Stimulated activated CD4-positive, alpha-beta T cell treated with anti-CD3 and anti-CD28 coated beads, Interleukin-2, amount 100 ng/mL, for 48 hours (primary cell): ENCODE results near the gene MYO3B.

Experiments used
- DNase-seq, 2 donors: peaks; one replicate each; pipeline ENCODE4 v3.0.0-alpha.2; 2020

Gene MYO3B

DNA sequence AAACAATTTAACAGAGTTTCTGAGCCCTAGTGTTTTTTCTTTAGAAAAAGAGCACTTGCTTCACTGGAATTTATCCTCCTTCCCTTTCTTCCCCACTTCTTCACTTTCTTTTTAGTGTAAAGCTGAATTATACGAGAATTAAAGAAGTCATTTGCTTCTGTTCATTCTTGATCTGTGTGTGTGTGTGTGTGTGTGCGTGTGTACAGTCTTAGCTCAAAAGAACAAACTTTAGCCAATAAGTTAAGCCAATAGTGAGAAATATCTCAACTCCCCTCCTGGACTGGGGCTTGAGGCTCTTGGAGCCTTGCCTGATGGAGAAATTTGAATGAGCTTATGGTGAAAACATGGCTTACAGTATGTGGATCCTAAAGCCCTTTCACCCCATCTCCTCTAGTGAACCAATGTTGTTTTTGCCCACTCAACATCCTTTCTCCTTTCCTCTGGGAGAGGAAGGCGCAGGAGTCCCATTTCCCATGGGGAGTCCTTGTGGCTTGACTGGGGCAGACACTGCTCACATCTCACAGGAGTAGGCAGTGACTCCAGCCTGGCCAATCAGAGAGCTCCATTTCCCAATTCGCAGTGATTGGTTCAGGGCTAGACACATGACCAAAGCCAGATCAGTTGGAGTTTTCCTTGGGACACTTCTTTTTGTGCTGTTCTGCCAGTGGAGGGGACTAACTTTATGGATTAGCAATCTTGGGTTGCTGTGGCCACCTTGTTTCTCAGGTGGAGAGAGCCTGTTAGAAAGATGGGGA, 16.3 kb upstream of the MYO3B start:
- DNase-seq: no peak

DNA sequence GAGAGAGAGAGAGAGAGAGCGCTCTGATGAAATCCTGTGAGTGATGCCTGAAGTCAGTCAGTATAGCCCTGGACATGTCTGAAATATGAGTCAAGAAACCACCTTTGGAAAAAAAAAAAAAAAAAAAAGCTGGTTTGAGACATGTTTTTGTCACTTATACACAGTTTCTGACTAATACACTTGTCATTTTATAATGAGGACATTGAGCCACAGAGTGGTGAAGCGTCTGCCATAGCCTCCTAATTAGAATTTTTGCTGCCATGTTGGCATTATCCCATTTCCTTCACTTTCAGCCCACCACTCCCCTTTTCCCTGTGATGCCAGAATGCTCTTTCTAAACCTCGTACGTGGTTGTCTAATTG, 15.7 kb upstream of the MYO3B start:
- DNase-seq: no peak

DNA sequence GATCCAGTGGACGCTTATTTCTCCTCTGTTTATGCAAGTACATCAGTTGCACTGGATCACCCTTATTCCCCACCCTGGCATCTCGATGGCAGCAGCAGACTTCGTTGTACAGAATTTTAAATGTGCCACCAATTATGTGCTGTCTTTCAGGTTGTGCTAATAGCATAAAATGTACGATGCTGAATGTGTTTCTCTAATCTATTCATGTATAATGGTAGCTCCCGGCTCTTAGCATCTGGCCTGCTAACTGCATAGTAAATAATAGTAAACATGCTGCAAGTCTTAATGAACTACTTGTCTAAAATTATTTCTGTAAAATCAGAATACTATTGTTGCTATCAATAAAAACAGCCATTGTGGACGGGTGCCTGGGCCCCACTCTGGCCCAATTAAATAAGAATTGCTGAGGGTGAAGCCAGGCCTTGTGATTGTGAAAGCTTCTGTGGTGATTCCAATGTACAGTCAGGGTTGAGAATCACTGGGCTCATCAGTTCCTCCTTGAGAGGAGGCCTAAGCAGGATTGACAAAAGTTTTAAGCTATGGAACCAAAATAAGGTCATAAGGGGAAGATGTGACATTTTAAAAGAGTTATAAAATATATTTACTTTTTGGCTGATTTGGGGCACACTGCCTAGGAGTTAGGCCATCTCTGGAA, 14.4 kb upstream of the MYO3B start:
- no peak for DNase-seq

DNA sequence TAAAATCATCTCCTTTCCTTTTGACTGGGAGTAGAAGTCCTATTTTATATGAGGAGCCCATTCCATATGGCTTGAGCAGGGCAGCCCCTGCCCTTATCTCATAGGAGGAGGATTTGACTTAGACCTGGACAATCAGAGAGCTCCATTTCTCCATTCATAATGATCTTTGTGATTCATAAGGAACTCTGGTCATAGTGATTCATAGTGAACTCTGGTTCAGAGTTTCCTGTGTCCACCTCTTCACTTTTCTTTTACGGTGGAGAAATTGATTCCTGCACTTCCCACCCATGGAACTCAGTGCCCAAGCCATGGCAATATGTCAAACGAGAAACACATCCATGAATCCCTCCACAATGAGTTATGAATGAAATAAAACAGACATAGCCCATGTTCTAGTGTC, 12.8 kb upstream of the MYO3B start:
- no peak for DNase-seq

DNA sequence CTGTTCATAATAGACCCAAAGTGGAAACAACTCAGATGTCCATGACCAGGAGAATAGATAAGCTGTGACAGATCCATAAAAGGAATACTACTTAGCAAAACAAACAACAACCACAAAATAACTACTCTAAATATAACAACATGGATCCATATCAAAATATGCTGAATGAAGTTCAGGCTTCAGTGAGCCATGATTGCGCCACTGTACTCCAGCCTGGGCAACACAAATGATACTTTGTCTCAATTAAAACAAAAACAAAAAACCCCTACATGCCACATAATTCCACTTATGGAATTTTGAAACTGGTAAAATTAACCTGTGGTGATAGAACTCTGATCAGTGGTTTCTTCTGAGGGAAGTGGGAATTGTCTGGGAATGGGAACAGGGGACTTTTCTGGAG, 11.2 kb upstream of the MYO3B start:
- DNase-seq: no peak

DNA sequence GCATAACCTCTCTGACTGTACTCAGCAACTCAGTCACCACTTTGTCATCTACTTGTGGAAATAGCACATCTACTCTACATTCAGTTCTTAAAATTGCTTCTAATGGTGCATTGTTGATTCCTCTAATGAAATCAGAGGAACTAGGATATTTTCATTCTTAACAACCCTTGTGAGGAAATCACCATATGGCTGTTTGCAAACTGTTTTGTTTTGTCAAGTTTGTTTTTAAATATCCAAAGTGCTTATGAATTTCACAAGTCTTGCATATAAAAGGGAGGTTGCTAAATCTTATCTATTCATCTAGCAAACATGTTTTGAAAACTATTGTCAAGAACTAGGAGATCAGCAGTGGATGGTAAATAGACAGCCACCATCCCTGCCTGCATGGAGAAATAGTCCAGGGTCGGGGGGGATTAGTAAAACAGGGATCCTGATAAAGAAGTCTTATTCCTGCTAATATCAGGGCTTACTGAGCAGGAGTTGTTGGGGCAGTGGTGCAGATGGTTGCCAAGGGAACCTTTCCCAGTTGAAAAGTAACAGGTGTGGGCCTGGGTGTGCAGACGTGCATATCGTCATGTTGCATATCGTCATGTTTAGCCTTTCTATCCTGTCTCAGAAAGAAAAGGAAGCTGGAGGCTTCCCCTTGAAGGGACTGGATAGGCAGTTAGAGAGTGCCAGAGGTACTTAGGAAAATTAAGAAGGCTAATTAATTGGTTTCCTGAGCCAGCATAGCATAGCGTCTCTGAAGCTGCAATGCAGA, 7.5 kb upstream of the MYO3B start:
- DNase-seq: no peak

DNA sequence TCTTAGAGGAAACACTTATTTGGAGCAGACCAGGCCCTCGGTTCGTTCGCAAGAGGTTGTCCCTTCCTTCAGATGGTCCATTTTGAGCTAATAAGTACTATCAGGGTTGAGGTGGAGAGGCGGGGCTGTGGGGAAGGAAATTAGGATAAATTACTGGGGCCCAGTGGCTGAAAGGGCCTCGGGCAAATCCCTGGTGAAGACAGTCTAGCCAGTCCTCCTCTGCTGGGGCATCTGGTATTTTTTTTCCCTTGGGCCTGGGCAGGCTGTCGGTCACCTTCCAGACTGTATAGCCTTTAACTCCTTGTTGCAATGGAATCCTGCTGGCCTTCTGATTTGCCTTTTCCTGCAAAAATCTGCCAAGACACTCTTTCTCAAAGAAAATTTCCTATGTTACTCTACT, 1.7 kb upstream of the MYO3B start:
- no peak for DNase-seq

DNA sequence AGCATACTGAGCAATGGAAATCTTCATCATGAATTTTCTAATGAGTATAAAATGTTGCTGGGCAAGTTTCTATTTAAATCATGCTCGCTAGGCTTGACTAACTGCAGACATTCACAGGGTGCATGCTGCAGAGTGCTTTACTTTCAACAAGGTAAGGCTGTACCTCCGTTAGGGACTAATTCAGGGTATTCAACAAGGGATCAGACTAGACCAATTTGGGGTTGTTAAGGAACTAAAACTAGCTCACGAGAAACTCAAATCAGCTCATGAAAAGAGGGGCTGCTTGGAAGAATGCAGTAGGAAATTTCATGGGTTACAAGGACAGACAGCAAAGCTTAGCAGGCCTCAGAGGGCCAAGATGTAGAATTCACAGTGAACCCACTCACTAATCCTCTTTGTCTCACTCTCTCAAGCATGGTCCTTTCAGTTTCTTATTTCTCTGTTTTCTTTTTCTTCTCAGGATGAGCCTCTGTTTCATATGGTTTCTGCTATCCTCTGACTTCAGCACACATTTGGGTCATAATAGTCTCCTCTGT, 2.2 kb downstream of the MYO3B start:
- no peak for DNase-seq

DNA sequence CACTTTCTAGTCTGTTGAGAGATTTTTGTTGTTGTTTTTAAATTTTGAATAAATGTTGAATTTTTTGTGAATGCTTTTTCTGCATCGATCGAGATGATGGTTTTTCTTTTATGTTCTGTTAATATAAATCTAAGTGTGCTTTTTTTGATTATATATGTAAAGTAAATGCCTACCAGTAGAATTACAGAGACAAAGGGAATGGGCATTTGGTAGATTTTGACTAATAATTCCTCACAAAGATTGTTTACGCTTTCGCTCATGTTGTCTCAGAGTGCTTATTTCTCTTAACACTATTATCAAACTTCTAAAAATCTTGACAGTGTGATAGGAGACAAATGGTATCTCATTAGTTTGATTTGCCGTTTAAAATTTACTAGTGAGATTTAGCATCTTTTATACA, 3.7 kb downstream of the MYO3B start:
- DNase-seq: no peak

DNA sequence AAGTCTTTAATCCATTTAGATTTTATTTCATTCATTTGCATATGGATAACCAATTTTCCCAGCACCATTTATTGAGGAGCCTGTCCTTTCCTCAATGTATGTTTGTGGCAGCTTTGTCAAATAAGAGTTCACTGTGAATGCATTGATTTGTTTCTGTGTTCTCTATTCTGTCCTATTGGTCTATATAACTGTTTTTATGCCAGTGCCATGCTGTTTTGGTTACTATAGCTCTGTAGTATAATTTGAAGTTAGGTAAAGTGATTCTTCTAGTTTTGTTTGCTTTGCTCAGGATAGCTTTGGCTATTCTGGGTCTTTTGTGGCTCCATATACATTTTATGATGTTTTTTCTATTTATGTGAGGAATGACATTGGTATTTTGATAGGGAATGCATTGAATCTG, 7.4 kb downstream of the MYO3B start:
- no peak for DNase-seq

DNA sequence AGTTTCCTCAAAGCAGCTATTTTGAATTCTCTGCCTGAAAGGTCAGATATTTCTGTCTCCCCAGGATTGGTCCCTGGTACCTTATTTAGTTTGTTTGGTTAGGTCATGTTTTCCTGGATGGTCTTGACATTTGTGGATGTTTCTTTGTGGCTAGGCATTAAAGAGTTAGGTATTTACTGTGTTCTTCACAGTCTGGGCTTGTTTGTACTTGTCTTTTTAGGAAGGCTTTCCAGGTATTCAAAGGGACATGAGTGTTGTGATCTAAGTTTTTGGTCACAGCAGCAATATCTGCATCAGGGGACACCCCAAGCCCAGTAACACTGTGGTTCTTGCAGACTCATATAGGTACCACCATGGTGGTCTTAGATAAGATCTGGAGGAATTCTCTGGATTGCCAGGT, 11.8 kb downstream of the MYO3B start:
- DNase-seq: no peak

DNA sequence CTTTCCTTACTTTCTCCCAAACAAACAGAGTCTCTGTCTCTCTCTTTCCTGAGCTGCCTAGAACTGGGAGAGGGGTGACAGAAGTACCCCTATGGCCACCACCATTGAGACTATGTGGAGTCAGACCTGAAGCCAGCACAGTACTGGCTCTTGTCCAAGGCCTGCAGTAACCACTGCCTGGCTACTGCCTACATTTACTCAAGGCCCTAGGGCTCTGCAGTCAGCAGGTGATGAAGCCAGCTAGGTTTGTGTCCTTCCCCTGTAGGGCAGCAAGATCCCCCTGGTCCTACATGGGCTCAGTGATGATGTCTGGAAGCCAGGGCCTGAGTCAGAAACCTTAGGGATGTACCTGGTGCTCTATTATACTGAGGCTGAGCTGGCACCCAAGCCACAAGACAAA, 12.2 kb downstream of the MYO3B start:
- DNase-seq: no peak

DNA sequence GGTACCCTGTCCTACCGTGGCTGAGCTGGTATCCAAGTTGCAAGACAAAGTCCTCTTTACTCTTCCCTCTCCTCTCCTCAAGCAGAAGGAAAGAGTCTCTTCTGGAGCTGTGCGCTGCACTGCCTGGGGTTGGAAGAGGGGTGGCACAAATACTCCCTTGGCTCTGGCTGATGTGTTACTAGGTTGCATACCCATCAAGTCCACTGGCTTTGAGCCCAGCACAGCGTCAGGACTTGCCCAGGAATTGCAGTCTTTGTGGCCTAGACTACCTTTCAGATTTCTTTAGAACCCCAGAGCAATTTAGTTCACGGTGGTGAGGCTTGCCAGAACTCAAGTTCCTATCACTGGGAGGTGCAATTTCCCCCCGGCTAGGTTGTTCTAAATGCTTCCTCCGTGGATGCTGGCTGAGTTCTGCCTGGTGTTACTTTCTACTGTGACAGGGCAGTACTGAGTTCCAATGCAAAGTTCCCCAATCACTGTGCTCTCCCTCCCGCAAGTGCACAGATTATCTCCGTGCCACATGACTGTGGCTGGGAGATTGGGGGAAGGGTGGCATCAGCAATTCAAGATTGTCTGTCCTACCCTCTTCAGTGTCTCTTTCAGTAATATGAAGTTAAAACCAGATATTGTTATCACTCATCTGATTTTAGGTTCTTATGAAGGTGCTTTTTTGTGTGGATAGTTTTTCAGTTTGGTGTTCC, 13.4 kb downstream of the MYO3B start:
- DNase-seq: no peak

DNA sequence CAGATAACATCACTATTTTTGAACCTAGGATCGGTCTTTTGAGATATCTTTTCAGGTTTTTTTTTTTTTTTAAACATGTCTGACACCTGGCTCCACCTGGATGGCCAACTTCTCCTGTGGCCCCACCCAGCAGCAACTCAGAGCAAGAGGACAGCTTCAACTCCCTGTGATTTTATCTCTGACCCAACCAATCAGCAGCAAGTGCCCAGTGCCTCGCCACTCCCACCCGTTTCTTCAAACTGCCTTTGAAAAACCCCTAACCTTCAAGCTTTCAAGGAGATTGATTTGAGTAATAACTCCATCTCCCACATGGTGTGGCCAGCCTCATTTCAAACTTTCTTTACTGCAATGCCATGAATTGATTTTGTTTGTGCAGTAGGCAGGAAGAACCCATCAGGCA, 19.0 kb downstream of the MYO3B start:
- no peak for DNase-seq

DNA sequence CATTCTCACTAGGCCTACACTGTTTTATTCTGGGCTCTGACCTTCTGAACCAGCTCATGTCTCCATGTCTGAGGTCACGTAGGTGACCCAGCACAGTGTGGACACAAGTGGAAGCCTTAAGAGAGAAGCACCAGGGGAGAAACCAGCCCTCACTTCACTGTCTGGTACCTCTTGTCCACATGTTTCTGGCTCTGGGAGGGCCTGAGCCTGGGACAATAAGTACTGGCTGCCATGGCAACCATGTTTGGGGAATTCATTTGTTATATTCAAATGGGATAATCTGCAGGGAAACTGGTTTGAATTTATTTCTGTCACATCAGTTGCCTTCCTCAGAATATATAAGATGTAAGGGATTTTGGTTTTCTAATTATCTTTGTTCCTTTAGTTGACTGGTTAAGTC, 23.3 kb downstream of the MYO3B start:
- DNase-seq: no peak

DNA sequence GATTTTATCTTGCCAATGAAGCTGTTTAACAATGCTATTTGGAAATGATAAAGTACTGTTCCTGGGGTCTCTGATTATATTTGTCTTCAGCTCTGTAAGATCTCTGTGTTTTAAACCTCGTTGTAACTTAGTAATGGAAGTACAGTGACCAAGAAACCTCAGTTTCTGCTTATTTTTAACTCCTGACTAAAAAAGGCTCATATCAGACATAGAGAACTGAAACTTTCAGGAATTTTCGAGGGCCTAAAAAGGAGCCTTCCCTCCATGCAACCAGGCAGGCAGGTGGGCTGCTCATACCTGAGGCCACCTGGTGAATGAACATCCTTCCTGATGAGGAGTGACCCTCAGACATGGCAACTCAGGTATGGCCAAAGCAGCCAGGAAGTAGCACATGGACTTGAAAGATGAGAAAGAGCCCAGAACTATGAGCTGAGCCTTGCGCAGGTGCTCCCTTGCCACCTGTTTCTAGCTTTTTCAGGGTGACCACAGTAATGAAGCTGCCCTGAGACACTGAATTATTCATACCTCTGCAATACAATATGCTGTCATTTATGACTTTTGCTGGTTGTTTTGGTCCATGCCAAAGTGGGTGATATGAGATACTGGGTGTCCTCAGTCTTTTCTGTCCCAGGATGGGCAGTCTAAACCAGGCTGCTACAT, 23.9 kb downstream of the MYO3B start:
- DNase-seq: no peak

DNA sequence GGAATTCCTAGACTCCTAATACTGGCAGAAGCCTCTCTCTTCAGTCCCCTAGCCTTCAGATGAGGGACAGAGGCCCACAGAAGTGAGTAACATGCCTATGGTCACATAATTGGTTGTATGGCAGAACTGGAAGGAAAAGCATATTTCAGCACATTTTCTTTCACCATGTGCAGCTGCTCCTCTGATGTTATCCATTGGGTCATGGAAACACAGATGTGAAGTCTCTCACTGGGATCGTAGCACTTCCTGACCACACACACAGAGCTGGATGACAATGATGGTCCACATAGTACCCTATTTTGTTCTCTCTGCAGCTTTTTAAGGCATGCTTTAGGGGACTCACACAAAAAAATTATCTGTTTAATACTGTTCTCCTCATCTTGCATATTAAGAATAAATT, 24.5 kb downstream of the MYO3B start:
- no peak for DNase-seq

DNA sequence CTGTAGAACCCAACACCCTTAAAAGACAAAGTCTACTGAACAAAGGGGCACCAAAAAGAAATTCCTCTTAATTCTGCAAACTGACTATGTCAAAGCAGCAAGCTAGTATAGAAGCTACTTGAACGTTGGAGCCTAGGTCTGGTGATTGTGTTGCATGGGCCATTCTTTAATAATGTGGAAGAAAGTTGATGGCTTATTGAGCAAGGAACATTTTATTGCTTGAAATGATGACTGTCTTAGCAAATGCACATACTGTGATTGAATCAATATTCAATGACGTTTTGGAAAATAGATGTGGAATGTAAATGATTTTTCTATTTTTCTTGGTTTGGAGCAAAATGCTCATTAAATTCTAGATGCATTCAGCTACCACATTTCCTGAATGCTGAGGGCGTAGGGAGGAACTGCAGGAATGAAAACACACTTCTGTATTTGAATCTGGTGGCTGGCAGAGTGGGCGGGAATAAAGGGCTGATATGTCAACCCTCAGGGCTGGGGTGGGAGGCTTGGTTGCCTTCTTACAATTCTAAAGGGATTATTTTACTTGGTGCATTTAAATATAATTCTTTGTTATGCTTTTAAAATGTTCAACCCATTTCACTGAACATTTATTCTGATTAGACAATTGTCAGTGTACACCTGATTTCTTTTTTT, 26.5 kb downstream of the MYO3B start:
- no peak for DNase-seq

DNA sequence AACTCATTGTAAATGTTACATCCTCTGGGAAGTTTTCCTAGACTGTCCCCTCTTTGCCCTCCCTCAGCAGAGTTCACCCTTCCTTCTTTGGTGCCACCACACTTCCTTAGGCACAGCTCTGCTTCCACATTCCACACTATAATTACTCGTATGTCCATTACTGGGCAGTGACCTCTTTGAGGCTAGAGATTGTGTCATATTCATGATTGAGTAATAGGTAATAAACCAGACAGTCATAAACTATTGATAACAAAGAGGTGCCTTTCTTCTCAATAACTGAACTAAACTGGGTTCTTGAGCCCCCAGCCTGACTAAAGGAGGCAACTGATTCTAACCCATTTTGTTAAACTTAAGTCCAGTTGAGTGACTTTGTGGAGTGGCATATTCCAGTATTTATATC, 28.3 kb downstream of the MYO3B start:
- DNase-seq: no peak

DNA sequence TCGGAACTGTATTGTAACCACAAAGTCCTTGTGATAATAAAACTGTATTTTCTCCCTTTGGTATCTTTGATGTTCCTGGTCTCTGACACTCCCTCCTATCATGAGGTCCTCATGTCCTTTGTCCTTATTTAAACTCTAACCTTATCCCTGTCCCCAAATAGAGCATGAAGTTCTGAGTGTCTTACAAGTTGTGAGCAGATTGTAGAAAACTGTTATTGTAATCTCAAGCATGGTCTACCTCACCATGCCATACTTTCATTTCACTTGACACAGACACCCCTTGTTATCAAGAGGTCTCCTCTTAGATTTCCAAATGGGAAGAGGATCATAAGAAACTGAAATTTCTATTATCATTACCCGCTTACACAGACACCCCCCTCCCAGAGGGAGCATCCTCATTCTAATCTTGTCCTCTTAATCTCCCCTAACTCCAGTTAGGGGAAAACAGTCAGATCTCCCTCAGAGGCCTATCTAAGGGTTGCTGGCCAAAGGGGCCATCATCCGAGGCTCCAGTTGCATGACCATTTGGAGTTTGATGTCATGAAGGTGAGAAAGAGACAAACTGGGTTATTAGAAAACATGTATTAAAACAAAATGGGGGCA, 29.0 kb downstream of the MYO3B start:
- no peak for DNase-seq

DNA sequence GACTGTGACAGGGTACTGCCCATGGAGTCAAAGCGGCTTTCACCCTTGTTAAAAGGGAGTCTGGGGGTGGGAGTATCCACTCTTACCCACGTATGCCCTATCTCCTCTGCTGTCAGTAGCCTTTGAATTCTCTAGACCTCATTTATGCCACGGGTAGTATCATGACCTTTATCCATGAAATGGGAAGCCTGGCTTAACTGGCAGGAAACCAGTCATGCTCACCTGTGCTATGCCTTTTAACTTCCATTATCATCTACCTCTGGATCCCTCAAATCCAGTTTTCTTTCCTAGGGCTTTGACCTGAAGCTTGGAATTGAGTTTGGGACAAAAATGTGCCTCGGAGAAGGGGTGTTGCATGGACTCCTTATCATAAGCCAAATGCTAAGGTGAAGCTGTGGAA, 30.0 kb downstream of the MYO3B start:
- no peak for DNase-seq

DNA sequence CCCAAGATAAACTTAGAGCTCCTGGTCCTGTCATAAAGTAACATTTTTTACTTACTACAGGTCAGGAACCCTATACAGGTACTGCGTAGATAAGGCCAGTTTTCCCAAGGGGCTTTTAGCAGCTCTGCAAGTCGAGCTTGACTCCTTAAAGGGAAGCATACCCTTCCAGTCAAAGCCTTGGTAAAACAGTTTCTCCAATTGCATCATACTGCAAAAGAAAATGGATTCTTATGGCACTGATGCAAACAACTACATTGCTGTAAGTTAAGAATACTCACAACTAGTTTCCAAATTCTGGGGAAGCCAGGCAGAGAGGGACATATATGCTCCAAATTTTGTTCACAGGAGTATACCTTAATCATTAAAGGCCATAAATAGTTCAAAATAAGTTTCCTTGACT, 31.0 kb downstream of the MYO3B start:
- no peak for DNase-seq
